Measurements from ENCODE around the gene CLEC4F.

Gene CLEC4F

DNA sequence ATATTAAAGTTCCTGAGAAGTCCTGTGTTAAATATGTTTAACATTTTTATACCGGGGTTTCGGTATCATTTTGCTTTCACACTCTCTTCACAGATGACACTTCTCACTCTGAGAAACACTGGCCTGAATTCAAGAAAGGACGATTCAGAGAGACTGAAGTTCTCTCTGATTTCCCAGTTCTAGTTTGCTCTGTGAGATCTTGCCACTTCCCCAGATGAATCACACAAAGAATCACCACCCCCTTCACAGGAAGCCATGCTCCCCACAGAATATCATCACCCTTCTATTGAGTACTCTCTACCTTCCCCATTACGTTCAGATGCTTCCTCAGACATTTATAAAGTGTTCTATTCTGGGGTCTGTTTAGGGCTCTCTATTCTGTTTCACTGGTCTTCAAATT is 31.3 kb upstream of the CLEC4F start:
- Histone ChIP-seq H3K4me3 (ENCODE audit: low read length) (no peak overlapping the region), H3K36me3 (ENCODE audit: control insufficient read depth, low read length) (no peaks in the 10 kb centered on the region), H3F3A (ENCODE audit: control insufficient read depth, insufficient read depth) (no peaks in the 10 kb centered on the region), H4K20me1 (ENCODE audit: control insufficient read depth, insufficient read depth, low read depth, low read length) (no peaks in the 10 kb centered on the region), H3K9me2 (replicated peaks; ENCODE audit: control insufficient read depth, low read length) (no peaks in the 10 kb centered on the region), H3K27me3 (ENCODE audit: control insufficient read depth, low read length) (peaks cover 7% of the 10 kb centered on the region; the same call in 1 of the 2 replicates), H3K4me1 (ENCODE audit: control insufficient read depth, low read length) (no peaks in the 10 kb centered on the region), H3K27ac (ENCODE audit: low read depth, low read length) (no peak overlapping the region), H3K9me3 (ENCODE audit: control insufficient read depth, insufficient read depth, low read length) (no peaks in the 10 kb centered on the region), H3K79me2 (ENCODE audit: control insufficient read depth, low read length) (no peaks in the 10 kb centered on the region), H3K4me2 (ENCODE audit: low read length) (no peak overlapping the region)
- no peak for TF ChIP-seq EZH2phosphoT487 (IDR thresholded peaks at IDR 0.05; ENCODE audit: borderline replicate concordance, low read length)
- TF ChIP-seq, protein P1, sequence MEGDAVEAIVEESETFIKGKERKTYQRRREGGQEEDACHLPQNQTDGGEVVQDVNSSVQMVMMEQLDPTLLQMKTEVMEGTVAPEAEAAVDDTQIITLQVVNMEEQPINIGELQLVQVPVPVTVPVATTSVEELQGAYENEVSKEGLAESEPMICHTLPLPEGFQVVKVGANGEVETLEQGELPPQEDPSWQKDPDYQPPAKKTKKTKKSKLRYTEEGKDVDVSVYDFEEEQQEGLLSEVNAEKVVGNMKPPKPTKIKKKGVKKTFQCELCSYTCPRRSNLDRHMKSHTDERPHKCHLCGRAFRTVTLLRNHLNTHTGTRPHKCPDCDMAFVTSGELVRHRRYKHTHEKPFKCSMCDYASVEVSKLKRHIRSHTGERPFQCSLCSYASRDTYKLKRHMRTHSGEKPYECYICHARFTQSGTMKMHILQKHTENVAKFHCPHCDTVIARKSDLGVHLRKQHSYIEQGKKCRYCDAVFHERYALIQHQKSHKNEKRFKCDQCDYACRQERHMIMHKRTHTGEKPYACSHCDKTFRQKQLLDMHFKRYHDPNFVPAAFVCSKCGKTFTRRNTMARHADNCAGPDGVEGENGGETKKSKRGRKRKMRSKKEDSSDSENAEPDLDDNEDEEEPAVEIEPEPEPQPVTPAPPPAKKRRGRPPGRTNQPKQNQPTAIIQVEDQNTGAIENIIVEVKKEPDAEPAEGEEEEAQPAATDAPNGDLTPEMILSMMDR (IDR thresholded peaks at IDR 0.05; ENCODE audit: low read depth, low read length, poor library complexity, severe bottlenecking) = no peak

DNA sequence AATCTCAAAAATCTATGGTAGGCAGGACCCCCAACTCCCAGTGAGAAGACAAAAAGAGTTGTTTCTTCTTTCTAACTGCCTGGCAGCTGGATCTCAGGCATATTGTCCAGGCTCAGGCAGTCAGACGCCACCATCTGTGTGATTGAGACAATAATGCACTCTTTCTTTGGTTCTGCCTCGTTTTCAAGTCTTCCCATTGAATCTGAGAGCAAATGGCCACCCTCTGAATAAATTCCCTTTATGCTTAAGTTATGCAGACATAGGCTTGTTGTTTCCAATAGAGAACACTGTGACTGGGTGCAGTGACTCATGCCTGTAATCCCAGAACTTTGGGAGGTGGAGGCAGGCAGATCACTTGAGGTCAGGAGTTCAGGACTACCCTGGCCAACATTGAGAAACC is 30.5 kb upstream of the CLEC4F start:
- no peaks in the 10 kb centered on the region for H3K36me3 ChIP-seq (ENCODE audit: control insufficient read depth, low read length)
- no peaks in the 10 kb centered on the region for H3K4me1 ChIP-seq (ENCODE audit: control insufficient read depth, low read length)
- no peak overlapping the region for H3K4me2 ChIP-seq (ENCODE audit: low read length)
- no peak overlapping the region for H3K27ac ChIP-seq (ENCODE audit: low read depth, low read length)
- H3K9me3 ChIP-seq (ENCODE audit: control insufficient read depth, insufficient read depth, low read length) = no peaks in the 10 kb centered on the region
- no peaks in the 10 kb centered on the region for H3K79me2 ChIP-seq (ENCODE audit: control insufficient read depth, low read length)
- H3K4me3 ChIP-seq (ENCODE audit: low read length) = no peak overlapping the region
- no peaks in the 10 kb centered on the region for H4K20me1 ChIP-seq (ENCODE audit: control insufficient read depth, insufficient read depth, low read depth, low read length)
- no peaks in the 10 kb centered on the region for H3K9me2 ChIP-seq (replicated peaks; ENCODE audit: control insufficient read depth, low read length)
- no peak for TF ChIP-seq EZH2phosphoT487 (IDR thresholded peaks at IDR 0.05; ENCODE audit: borderline replicate concordance, low read length)
- TF ChIP-seq, protein P1 (IDR thresholded peaks at IDR 0.05; ENCODE audit: low read depth, low read length, poor library complexity, severe bottlenecking) = no peak
- H3K27me3 ChIP-seq (ENCODE audit: control insufficient read depth, low read length) = peaks cover 6% of the 10 kb centered on the region; the same call in 1 of the 2 replicates
- no peaks in the 10 kb centered on the region for H3F3A ChIP-seq (ENCODE audit: control insufficient read depth, insufficient read depth)

DNA sequence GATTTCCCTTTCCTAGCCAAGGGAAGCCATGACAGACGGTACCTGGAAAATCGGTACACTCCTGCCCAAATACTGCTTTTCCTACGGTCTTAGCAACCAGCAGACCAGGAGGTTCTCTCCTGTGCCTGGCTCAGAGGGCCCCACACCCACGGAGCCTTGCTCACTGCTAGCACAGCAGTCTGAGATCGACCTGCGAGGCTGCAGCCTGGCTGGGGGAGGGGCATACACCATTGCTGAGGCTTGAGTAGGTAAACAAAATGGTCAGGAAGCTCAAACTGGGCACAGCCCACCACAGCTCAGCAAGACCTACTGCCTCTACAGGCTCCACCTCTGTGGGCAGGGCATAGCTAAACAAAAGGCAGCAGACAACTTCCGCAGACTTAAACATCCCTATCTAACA is 22.0 kb upstream of the CLEC4F start:
- Histone ChIP-seq H3F3A (ENCODE audit: control insufficient read depth, insufficient read depth) (no peaks in the 10 kb centered on the region), H3K36me3 (ENCODE audit: control insufficient read depth, low read length) (no peaks in the 10 kb centered on the region), H3K27me3 (ENCODE audit: control insufficient read depth, low read length) (no peaks in the 10 kb centered on the region), H3K27ac (ENCODE audit: low read depth, low read length) (no peak overlapping the region), H4K20me1 (ENCODE audit: control insufficient read depth, insufficient read depth, low read depth, low read length) (no peaks in the 10 kb centered on the region), H3K79me2 (ENCODE audit: control insufficient read depth, low read length) (no peaks in the 10 kb centered on the region), H3K4me1 (ENCODE audit: control insufficient read depth, low read length) (no peaks in the 10 kb centered on the region), H3K4me3 (ENCODE audit: low read length) (no peak overlapping the region), H3K9me2 (replicated peaks; ENCODE audit: control insufficient read depth, low read length) (no peaks in the 10 kb centered on the region), H3K4me2 (ENCODE audit: low read length) (no peak overlapping the region), H3K9me3 (ENCODE audit: control insufficient read depth, insufficient read depth, low read length) (no peaks in the 10 kb centered on the region)
- no peak for TF ChIP-seq EZH2phosphoT487 (IDR thresholded peaks at IDR 0.05; ENCODE audit: borderline replicate concordance, low read length)
- TF ChIP-seq, protein P1 (IDR thresholded peaks at IDR 0.05; ENCODE audit: low read depth, low read length, poor library complexity, severe bottlenecking) = no peak
